Endothelial cell of umbilical vein (primary cell): Measurements from ENCODE around the gene ITGAE.
A peak's percentile ranks its signal among the peaks of the same experiment; 100 is the strongest.

Experiments
- EZH2 ChIP-seq: IDR thresholded peaks from 2 replicates; pipeline ENCODE4 v1.6.1; 2012; ENCODE audit warnings: borderline replicate concordance, low read depth, mild to moderate bottlenecking, moderate library complexity, low read length, inconsistent platforms; ENCODE audit not compliant: severe bottlenecking
- FOS ChIP-seq: IDR thresholded peaks from 2 replicates; pipeline ENCODE4 v1.6.1; 2011; ENCODE audit warnings: mild to moderate bottlenecking, low read length, moderate library complexity, borderline replicate concordance; ENCODE audit not compliant: insufficient read depth
- GATA2 ChIP-seq: IDR thresholded peaks from 2 replicates; pipeline ENCODE4 v1.7.0; 2011; ENCODE audit warnings: low read depth, mild to moderate bottlenecking, moderate library complexity, mixed read lengths, low read length; ENCODE audit not compliant: insufficient read length, insufficient read depth
- JUN ChIP-seq: IDR thresholded peaks from 2 replicates; pipeline ENCODE4 v1.6.1; 2011; ENCODE audit warnings: borderline replicate concordance, low read depth; ENCODE audit not compliant: insufficient read length, insufficient read depth
- MYC ChIP-seq: IDR thresholded peaks from one replicate; pipeline ENCODE4 v1.6.1; 2011; ENCODE audit warnings: mild to moderate bottlenecking, low read depth, low read length
- POLR2A ChIP-seq: IDR thresholded peaks from 2 replicates; pipeline ENCODE4 v1.6.1; 2012; ENCODE audit warnings: low read depth, mild to moderate bottlenecking, control low read depth, low read length
- POLR2AphosphoS5 ChIP-seq: IDR thresholded peaks from 2 replicates; pipeline ENCODE4 v1.6.1; 2012; ENCODE audit warnings: low read depth, mild to moderate bottlenecking, control low read depth, low read length, moderate library complexity; ENCODE audit not compliant: insufficient read depth
- TF ChIP-seq, protein P1 (sequence below), 2 donors: IDR thresholded peaks; 1 replicate in 1 of 2; 2 replicates in 1 of 2; pipeline ENCODE4 v1.5.1; 2011; ENCODE audit warnings: low read length in 2 of 2, mild to moderate bottlenecking in 2 of 2, moderate library complexity in 2 of 2, control low read depth in 1 of 2, inconsistent platforms in 1 of 2, low read depth in 1 of 2; ENCODE audit not compliant: insufficient read depth in 1 of 2; ENCODE audit errors: extremely low read depth in 1 of 2
- TF ChIP-seq, protein P2 (sequence below): IDR thresholded peaks from 2 replicates; pipeline ENCODE4 v1.6.1; 2011; ENCODE audit not compliant: insufficient read depth, insufficient read length

DNA sequence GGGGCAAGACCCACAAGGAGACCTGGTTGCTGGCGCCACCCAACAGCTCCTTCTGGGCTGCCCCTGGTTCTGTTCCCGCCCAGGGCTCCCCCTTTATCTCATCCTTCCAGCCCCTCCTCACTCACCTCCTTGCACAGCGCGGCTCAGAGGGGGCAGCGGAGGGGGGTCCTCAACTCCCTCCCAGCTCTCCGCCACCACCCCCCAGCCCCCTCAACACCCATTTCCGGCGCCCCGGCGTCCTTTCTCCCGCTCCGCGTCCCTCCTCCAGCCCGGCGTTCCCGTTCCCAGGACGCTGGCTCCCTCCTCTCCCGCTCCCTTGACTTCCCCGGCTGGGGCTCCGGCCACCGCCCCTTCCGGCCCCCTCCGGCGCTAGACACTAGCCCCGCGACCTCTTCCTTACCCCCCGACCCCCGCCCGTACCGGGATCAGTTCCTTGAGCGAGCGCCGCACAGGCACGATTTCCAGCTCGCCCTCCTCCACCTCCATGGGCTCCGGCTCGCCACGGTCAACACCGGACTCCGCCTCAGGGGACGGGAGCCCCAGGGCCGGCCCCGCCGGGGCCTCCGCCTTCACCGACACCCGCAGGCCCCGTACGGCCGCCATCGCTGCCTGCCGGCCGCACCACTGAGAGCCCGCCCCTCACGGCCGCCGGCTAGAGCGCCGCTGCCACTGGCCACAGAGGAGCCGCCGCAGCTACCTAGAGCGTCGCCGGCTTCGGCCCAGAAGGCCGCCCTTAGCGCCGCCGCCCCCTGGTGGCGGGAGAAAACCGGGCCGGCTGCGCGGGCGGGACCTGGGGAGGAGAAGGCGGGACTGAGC, 44.8 kb upstream of the ITGAE start, which contains the start of gene NCBP3:
- TF ChIP-seq, protein P1, sequence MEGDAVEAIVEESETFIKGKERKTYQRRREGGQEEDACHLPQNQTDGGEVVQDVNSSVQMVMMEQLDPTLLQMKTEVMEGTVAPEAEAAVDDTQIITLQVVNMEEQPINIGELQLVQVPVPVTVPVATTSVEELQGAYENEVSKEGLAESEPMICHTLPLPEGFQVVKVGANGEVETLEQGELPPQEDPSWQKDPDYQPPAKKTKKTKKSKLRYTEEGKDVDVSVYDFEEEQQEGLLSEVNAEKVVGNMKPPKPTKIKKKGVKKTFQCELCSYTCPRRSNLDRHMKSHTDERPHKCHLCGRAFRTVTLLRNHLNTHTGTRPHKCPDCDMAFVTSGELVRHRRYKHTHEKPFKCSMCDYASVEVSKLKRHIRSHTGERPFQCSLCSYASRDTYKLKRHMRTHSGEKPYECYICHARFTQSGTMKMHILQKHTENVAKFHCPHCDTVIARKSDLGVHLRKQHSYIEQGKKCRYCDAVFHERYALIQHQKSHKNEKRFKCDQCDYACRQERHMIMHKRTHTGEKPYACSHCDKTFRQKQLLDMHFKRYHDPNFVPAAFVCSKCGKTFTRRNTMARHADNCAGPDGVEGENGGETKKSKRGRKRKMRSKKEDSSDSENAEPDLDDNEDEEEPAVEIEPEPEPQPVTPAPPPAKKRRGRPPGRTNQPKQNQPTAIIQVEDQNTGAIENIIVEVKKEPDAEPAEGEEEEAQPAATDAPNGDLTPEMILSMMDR (IDR thresholded peaks at IDR 0.05; ENCODE audit: extremely low read depth in 1 of 2, insufficient read depth in 1 of 2, low read depth in 1 of 2, low read length in 2 of 2) = peak; percentile 97
- TF ChIP-seq, protein P2, sequence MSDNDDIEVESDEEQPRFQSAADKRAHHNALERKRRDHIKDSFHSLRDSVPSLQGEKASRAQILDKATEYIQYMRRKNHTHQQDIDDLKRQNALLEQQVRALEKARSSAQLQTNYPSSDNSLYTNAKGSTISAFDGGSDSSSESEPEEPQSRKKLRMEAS = no peak
- TF ChIP-seq FOS (no peak), POLR2A (peak; percentile 87), EZH2 (no peak), POLR2AphosphoS5 (peak; percentile 95), MYC (no peak), JUN (no peak), GATA2 (no peak)
